Prostate gland (tissue), 2 donors: Measurements from ENCODE around the gene ZNF487.

Experiments used
- POLR2A ChIP-seq: fragments of 450-650 bp; IDR thresholded peaks from one replicate; pipeline ENCODE4 v1.6.1; 2016; ENCODE audit warnings: antibody characterized with exemption, mild to moderate bottlenecking
- POLR2AphosphoS5 ChIP-seq: sonication (generic); formaldehyde crosslinking; IDR thresholded peaks from one replicate; pipeline ENCODE4 v1.6.1; 2017; ENCODE audit warnings: antibody characterized with exemption
- TF ChIP-seq, protein P1 (sequence below), 4 experiments: fragments of 200-600 bp in 2 of 4; fragments of 450-650 bp in 2 of 4; sonication (generic) in 2 of 4; IDR thresholded peaks; 1 replicate in 3 of 4; 2 replicates in 1 of 4; pipeline ENCODE4 v1.5.1; 2016 to 2019; ENCODE audit warnings: antibody characterized with exemption in 4 of 4, mild to moderate bottlenecking in 2 of 4, moderate library complexity in 2 of 4

DNA sequence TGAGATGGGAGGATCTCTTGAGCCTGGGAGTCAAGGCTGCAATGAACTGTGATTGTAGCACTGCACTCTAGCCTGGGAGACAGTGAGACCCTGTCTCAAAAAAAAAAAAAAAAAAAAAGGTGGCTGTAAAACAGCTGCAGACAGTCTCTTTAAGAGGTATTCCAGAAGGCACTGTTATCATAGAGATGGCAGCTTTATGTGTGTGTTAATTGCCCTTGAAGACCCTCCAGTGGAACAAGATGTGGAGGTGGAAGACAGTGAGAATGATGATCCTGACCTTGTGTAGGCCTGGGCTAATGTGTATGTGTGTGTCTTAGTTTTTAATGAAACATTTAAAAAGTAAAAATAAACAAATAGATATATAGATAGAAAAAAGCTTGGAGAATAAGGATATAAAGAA, 66.0 kb downstream of the ZNF487 start:
- TF ChIP-seq, protein P1, sequence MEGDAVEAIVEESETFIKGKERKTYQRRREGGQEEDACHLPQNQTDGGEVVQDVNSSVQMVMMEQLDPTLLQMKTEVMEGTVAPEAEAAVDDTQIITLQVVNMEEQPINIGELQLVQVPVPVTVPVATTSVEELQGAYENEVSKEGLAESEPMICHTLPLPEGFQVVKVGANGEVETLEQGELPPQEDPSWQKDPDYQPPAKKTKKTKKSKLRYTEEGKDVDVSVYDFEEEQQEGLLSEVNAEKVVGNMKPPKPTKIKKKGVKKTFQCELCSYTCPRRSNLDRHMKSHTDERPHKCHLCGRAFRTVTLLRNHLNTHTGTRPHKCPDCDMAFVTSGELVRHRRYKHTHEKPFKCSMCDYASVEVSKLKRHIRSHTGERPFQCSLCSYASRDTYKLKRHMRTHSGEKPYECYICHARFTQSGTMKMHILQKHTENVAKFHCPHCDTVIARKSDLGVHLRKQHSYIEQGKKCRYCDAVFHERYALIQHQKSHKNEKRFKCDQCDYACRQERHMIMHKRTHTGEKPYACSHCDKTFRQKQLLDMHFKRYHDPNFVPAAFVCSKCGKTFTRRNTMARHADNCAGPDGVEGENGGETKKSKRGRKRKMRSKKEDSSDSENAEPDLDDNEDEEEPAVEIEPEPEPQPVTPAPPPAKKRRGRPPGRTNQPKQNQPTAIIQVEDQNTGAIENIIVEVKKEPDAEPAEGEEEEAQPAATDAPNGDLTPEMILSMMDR (IDR thresholded peaks at IDR 0.05): no peak
- TF ChIP-seq POLR2A: no peak
- no peak for TF ChIP-seq POLR2AphosphoS5
